IMR-90 (cell line): ENCODE measurements around the gene ZNF556. TPM values are rescaled to one million over a fixed set of nuclear protein-coding genes. Genes with fewer than 3 reads are reported as not detected.

Experiments
- ATAC-seq: fragments of 200-7000 bp; cut with Tn5 transposase; 2 replicates; pipeline ENCODE4 v1.9.1; 2020; ENCODE audit warnings: low read depth, mild to moderate bottlenecking, moderate library complexity
- BruUV-seq: library from RNA; stranded (reverse); fragments of 400-500 nt; replicated peaks from 2 replicates; lab custom pipeline; 2021; lab: Mats Ljungman, UMichigan
- CTCF ChIA-PET: fragments of 300-600 bp; formaldehyde crosslinking; extraction: SDS; loops from one replicate; lab custom pipeline; 2021; ENCODE audit warnings: antibody characterized with exemption; lab: Yijun Ruan, JAX
- POLR2A ChIA-PET: fragments of 300-600 bp; sonication (Branson Sonifier 250); formaldehyde crosslinking; loops from one replicate; lab custom pipeline; 2022; ENCODE audit warnings: antibody characterized with exemption; ENCODE audit not compliant: unreplicated experiment; lab: Charles Lee
- DNase-seq: peaks from one replicate; pipeline ENCODE4 v3.0.0; 2013
- H2AFZ ChIP-seq: replicated peaks from 2 replicates; pipeline ENCODE3; 2013; ENCODE audit warnings: low read length, mild to moderate bottlenecking; ENCODE audit not compliant: poor library complexity
- H2AK5ac ChIP-seq: 2 replicates; pipeline ENCODE4 v1.6.1; 2013; ENCODE audit warnings: low read depth, low read length, inconsistent platforms
- H2AK9ac ChIP-seq: replicated peaks from 2 replicates; pipeline ENCODE3; 2013; ENCODE audit warnings: mild to moderate bottlenecking, low read depth, low read length, moderate library complexity; ENCODE audit not compliant: poor library complexity
- H2BK120ac ChIP-seq: 2 replicates; pipeline ENCODE4 v1.6.1; 2013; ENCODE audit warnings: low read depth, low read length, inconsistent platforms
- H2BK15ac ChIP-seq: 3 replicates; pipeline ENCODE4 v1.6.1; 2013; ENCODE audit warnings: low read depth, low read length, inconsistent platforms
- H2BK20ac ChIP-seq: 2 replicates; pipeline ENCODE4 v1.6.1; 2013; ENCODE audit warnings: low read depth, mild to moderate bottlenecking, inconsistent platforms, low read length, moderate library complexity
- H2BK5ac ChIP-seq: 2 replicates; pipeline ENCODE4 v1.6.1; 2013; ENCODE audit warnings: mild to moderate bottlenecking, low read depth, low read length, inconsistent platforms; ENCODE audit not compliant: poor library complexity, severe bottlenecking
- H3K14ac ChIP-seq: replicated peaks from 2 replicates; pipeline ENCODE4 v1.6.1; 2013; ENCODE audit warnings: low read depth, low read length, inconsistent platforms
- H3K18ac ChIP-seq: 2 replicates; pipeline ENCODE4 v1.6.1; 2013; ENCODE audit warnings: low read depth, low read length, control low read depth
- H3K23ac ChIP-seq: 2 replicates; pipeline ENCODE4 v1.6.1; 2013; ENCODE audit warnings: low read depth, low read length, inconsistent platforms
- H3K27ac ChIP-seq: 2 replicates; pipeline ENCODE4 v1.5.1; 2013; ENCODE audit warnings: mild to moderate bottlenecking, control low read depth, low read length; ENCODE audit not compliant: insufficient read depth
- H3K27me3 ChIP-seq: 2 replicates; pipeline ENCODE4 v1.6.1; 2013; ENCODE audit warnings: low read length; ENCODE audit not compliant: control insufficient read depth, insufficient read depth
- H3K36me3 ChIP-seq: 2 replicates; pipeline ENCODE4 v1.6.1; 2013; ENCODE audit warnings: low read length, mixed read lengths; ENCODE audit not compliant: control insufficient read depth, insufficient read depth
- H3K4ac ChIP-seq: 2 replicates; pipeline ENCODE4 v1.6.1; 2013; ENCODE audit warnings: low read depth, low read length, inconsistent platforms
- H3K4me1 ChIP-seq: 2 replicates; pipeline ENCODE4 v1.6.1; 2013; ENCODE audit warnings: low read length, mixed read lengths; ENCODE audit not compliant: control insufficient read depth, insufficient read depth
- H3K4me2 ChIP-seq: 2 replicates; pipeline ENCODE4 v1.6.1; 2013; ENCODE audit warnings: low read depth, mild to moderate bottlenecking, control low read depth, low read length, moderate library complexity
- H3K4me3 ChIP-seq: 2 replicates; pipeline ENCODE4 v1.5.1; 2013; ENCODE audit warnings: low read depth, mild to moderate bottlenecking, control low read depth, low read length, moderate library complexity; ENCODE audit not compliant: insufficient read depth
- H3K56ac ChIP-seq: 2 replicates; pipeline ENCODE4 v1.6.1; 2013; ENCODE audit warnings: low read length, inconsistent platforms; ENCODE audit not compliant: insufficient read depth; ENCODE audit errors: extremely low read depth
- H3K79me1 ChIP-seq, 2 experiments: 2 replicates each; pipeline ENCODE4 v1.6.1; 2013; ENCODE audit warnings: low read length in 2 of 2, inconsistent platforms in 1 of 2, low read depth in 1 of 2
- H3K9ac ChIP-seq: 2 replicates; pipeline ENCODE4 v1.6.1; 2013; ENCODE audit warnings: low read depth, low read length, control low read depth
- H3K9me1 ChIP-seq: 2 replicates; pipeline ENCODE4 v1.6.1; 2013; ENCODE audit warnings: low read length, inconsistent platforms; ENCODE audit not compliant: insufficient read depth
- H3K9me3 ChIP-seq: 2 replicates; pipeline ENCODE4 v1.6.1; 2013; ENCODE audit warnings: low read length; ENCODE audit not compliant: control insufficient read depth, insufficient read depth
- H4K20me1 ChIP-seq: 2 replicates; pipeline ENCODE4 v1.6.1; 2013; ENCODE audit warnings: low read length, inconsistent platforms; ENCODE audit not compliant: insufficient read depth
- H4K5ac ChIP-seq: 2 replicates; pipeline ENCODE4 v1.6.1; 2013; ENCODE audit warnings: mild to moderate bottlenecking, low read depth, low read length, control low read depth
- H4K8ac ChIP-seq, 2 experiments: 2 replicates each; pipeline ENCODE4 v1.6.1; 2013; ENCODE audit warnings: low read depth in 2 of 2, low read length in 2 of 2, control low read depth in 1 of 2, inconsistent platforms in 1 of 2
- H4K91ac ChIP-seq: 2 replicates; pipeline ENCODE4 v1.6.1; 2013; ENCODE audit warnings: low read depth, low read length, inconsistent platforms; ENCODE audit not compliant: insufficient read depth
- CHD1 ChIP-seq: IDR thresholded peaks from 2 replicates; pipeline ENCODE4 v1.6.1; 2012; ENCODE audit warnings: low read depth, low read length, improper control_type of control experiment
- MXI1 ChIP-seq: IDR thresholded peaks from 2 replicates; pipeline ENCODE4 v1.6.1; 2012; ENCODE audit warnings: low read depth, mild to moderate bottlenecking, low read length, moderate library complexity, borderline replicate concordance
- NFE2L2 ChIP-seq: fragments of 150-350 bp; IDR thresholded peaks from 2 replicates; pipeline ENCODE4 v1.6.1; 2016; ENCODE audit warnings: low read depth, mild to moderate bottlenecking, low read length
- WGBS, 2 experiments: methylation state at CpG; one replicate each; pipeline versions ENCODE4 v1.1.5 to v1.1.7; 2013; ENCODE audit warnings: missing lambda C conversion rate in 2 of 2; ENCODE audit not compliant: insufficient read length in 1 of 2; ENCODE audit errors: extremely low coverage in 2 of 2; 5-methylcytosine and 5-hydroxymethylcytosine counted together
- dilution Hi-C: fragments of 300-500 bp; cut with HindIII; formaldehyde crosslinking; loops from one replicate; pipeline ENCODE4 v1.14.3; 2018; ENCODE audit warnings: low sequenced_read_pairs; ENCODE audit not compliant: unreplicated experiment
- in situ Hi-C: fragments of 300-500 bp; cut with MboI; formaldehyde crosslinking; loops from 3 replicates; pipeline ENCODE4 v1.14.3; 2019; ENCODE audit warnings: low sequenced_read_pairs, inconsistent platforms, mixed read lengths
- intact Hi-C: fragments of 100-400 bp; cut with micrococcal nuclease; formaldehyde crosslinking; loops from 2 replicates; pipeline ENCODE4 v1.10.0; 2022
- polyA plus RNA-seq, 3 experiments: library from polyadenylated mRNA; depleted of rRNA; stranded (reverse); fragments of >200 nt; gene quantifications; 2 replicates each; pipeline ENCODE4 v1.2.3, GENCODE V29; 2012; ENCODE audit warnings: low replicate concordance in 1 of 3
- total RNA-seq: library from RNA; depleted of rRNA; stranded (reverse); fragments of >200 nt; gene quantifications from 2 replicates; pipeline ENCODE4 v1.2.3, GENCODE V29; 2012

The ZNF556 gene
- total and polyA plus RNA-seq, 2 of the 4 experiments (the other 2 are of a cell fraction) = not detected

DNA sequence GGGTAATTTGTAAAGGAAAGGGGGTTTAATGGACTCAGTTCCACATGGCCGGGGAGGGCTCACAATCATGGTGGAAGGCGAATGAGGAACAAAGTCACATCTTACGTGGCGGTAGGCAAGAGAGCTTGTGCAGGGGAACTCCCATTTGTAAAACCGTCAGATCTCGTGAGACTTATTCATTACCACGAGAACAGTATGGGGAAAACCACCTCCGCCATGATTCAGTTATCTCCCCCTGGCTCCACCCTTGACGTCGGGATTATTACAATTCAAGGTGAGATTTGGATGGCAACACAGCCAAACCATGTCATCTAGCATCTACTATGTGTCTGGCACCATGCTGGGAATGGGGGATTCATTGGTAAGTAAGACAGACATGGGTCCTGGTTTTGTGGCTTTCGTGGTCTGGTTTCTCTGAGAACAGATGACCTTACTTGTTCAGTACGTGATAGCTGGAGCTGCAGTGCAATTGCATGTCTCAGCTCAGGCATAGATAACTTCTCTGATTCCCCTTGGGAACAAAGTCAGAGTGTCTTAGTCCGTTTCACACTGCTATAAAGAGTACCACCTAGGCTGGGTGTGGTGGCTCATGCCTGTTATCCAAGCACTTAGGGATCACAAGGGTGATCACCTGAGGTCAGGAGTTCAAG, 39.2 kb upstream of the ZNF556 start:
- no peak overlapping the region for H3K56ac ChIP-seq
- H3K4me2 ChIP-seq = no peak overlapping the region
- no peak overlapping the region for H4K91ac ChIP-seq
- no peaks in the 10 kb centered on the region for H3K27me3 ChIP-seq
- dilution Hi-C loops (no loop called here), in situ Hi-C loops (no loop called here), intact Hi-C loops (no loop called here)
- TF ChIP-seq NFE2L2 = no peak
- TF ChIP-seq MXI1 = no peak
- TF ChIP-seq CHD1 = no peak
- H3K9me3 ChIP-seq = peaks cover 46% of the 10 kb centered on the region
- no peak overlapping the region for H3K9ac ChIP-seq
- BruUV-seq = no TSS peak
- ChIA-PET POLR2A (no interaction called here), CTCF (no interaction called here)
- no peak overlapping the region for H2BK20ac ChIP-seq
- no peak overlapping the region for H2BK15ac ChIP-seq
- 85% methylated on average over 10 of the region's 13 CpGs; no CpG with 5 or more reads in 1 of the 2 experiments for WGBS, 2 experiments
- no peak overlapping the region for H4K5ac ChIP-seq
- no peak overlapping the region for H3K23ac ChIP-seq
- H3K14ac ChIP-seq = no peak overlapping the region
- no peak overlapping the region for H3K4ac ChIP-seq
- no peak overlapping the region for H3K4me3 ChIP-seq
- H2AK9ac ChIP-seq = no peak overlapping the region
- no peak overlapping the region for H2AK5ac ChIP-seq
- DNase-seq = no peak
- H4K8ac ChIP-seq = no peak overlapping the region
- no peak overlapping the region for H2BK120ac ChIP-seq
- H3K9me1 ChIP-seq = no peaks in the 10 kb centered on the region
- no peak for ATAC-seq
- H4K20me1 ChIP-seq = no peaks in the 10 kb centered on the region
- no peak overlapping the region for H3K18ac ChIP-seq
- H2AFZ ChIP-seq = no peak overlapping the region
- no peak overlapping the region for H2BK5ac ChIP-seq
- H3K4me1 ChIP-seq = no peaks in the 10 kb centered on the region
- H3K36me3 ChIP-seq = peaks cover 27% of the 10 kb centered on the region
- no peaks in the 10 kb centered on the region for H3K79me1 ChIP-seq
- no peak overlapping the region for H3K27ac ChIP-seq
